Nephron progenitor cell (in vitro differentiated cells): ENCODE data around the gene PTPRJ.

Experiments
- DNase-seq: peaks from one replicate; pipeline ENCODE4 v3.0.0; 2021
- H3K27ac Mint-ChIP-seq: 2 replicates; pipeline ENCODE4 v1.8.0; 2021; ENCODE audit warnings: mild to moderate bottlenecking, moderate library complexity, mixed read lengths
- H3K27me3 Mint-ChIP-seq: 2 replicates; pipeline ENCODE4 v1.8.0; 2021; ENCODE audit warnings: mild to moderate bottlenecking, low read depth, mixed read lengths; ENCODE audit not compliant: poor library complexity
- H3K36me3 Mint-ChIP-seq: 2 replicates; pipeline ENCODE4 v1.8.0; 2021; ENCODE audit warnings: low read depth, mixed read lengths
- H3K4me1 Mint-ChIP-seq: 2 replicates; pipeline ENCODE4 v1.8.0; 2021; ENCODE audit warnings: mixed read lengths
- H3K4me3 Mint-ChIP-seq: 2 replicates; pipeline ENCODE4 v1.8.0; 2021; ENCODE audit warnings: mild to moderate bottlenecking, moderate library complexity, mixed read lengths
- H3K9me3 Mint-ChIP-seq: 2 replicates; pipeline ENCODE4 v1.8.0; 2021; ENCODE audit warnings: mild to moderate bottlenecking, moderate library complexity, mixed read lengths
- TF ChIP-seq, protein P1 (sequence below): fragments of 200-600 bp; sonication (generic); IDR thresholded peaks from 2 replicates; pipeline ENCODE4 v1.5.0; 2021; ENCODE audit warnings: antibody characterized with exemption

Gene PTPRJ

DNA sequence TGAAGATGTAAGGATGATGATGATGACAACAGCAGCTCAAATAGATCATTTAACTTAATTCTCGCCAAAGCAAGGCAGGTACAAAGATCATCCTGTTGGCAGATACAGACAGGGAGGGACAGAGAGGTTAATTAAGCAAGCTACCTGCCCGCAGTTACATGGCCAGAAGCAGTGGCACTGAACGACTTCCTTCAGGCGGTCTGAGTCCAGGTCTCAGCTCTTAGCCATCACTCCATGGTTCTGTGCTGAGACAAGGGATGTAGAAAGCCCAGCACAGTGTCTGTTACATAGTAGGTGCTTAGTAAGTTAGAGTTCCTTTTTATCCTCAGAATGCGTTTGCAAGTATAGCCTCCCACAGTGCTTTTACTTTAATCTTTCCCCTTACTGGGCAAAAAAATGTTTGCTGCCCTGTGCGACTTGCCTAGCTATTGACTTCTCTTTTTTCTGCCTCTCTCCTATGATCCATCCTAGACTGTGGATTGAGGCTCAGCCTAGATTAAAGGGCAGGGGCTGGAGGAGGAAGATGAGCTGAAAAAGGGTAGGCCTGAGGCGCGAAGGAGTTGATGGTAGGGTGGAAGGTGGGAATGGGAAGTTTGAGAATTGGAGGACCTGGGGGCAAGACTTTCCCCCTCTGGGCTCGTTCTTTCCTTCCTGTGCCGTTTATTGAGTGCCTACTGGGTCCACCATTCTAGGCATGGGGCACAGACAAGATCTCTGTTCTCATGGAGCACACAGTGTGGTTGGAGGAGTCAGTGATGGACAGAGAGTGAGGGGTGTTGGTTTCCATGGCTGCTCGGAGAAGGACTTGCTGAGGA, 128.1 kb downstream of the PTPRJ start:
- peaks cover 3% of the 10 kb centered on the region for H3K9me3 Mint-ChIP-seq
- no peaks in the 10 kb centered on the region for H3K27me3 Mint-ChIP-seq
- TF ChIP-seq, protein P1, sequence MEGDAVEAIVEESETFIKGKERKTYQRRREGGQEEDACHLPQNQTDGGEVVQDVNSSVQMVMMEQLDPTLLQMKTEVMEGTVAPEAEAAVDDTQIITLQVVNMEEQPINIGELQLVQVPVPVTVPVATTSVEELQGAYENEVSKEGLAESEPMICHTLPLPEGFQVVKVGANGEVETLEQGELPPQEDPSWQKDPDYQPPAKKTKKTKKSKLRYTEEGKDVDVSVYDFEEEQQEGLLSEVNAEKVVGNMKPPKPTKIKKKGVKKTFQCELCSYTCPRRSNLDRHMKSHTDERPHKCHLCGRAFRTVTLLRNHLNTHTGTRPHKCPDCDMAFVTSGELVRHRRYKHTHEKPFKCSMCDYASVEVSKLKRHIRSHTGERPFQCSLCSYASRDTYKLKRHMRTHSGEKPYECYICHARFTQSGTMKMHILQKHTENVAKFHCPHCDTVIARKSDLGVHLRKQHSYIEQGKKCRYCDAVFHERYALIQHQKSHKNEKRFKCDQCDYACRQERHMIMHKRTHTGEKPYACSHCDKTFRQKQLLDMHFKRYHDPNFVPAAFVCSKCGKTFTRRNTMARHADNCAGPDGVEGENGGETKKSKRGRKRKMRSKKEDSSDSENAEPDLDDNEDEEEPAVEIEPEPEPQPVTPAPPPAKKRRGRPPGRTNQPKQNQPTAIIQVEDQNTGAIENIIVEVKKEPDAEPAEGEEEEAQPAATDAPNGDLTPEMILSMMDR: no peak
- H3K4me1 Mint-ChIP-seq: peaks cover 75% of the 10 kb centered on the region
- DNase-seq: no peak
- H3K36me3 Mint-ChIP-seq: peaks cover 8% of the 10 kb centered on the region
- H3K27ac Mint-ChIP-seq: peak overlapping the region; percentile 18
- peak overlapping the region; percentile 47 for H3K4me3 Mint-ChIP-seq

DNA sequence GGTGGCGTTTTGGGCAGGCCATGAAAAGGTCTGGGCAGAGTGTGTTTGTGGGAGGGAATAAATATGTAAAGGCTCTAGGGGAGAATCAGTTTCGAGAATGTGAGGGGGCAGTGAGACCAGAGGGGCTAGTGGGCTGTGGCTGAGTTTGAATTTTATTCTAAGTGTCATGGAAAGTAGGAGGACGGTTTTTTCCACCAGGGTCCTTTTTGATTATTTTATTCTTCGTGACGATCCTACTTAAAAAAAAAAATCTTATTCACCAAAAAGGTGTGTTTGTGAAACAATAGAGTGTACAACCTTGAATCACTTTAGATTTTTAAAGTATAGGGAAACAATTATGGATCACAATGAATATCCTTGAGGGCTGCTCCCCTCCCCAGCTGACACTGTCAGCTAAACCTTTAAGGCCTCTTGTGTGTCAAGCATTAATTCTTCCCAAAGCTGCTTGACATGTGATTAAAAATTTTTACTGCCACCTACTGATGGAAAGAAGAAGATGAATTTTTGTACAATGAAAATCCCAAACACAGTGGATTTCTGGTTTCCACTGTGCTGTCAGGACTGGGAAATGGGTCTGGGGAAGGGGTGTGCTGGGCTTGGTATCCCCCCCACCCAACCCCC, 128.8 kb downstream of the PTPRJ start:
- Mint-ChIP-seq H3K36me3 (peaks cover 8% of the 10 kb centered on the region), H3K27ac (peak overlapping the region; percentile 18), H3K9me3 (peaks cover 3% of the 10 kb centered on the region), H3K4me3 (peak overlapping the region; percentile 62), H3K27me3 (no peaks in the 10 kb centered on the region), H3K4me1 (peaks cover 69% of the 10 kb centered on the region)
- no peak for DNase-seq
- TF ChIP-seq, protein P1: no peak

DNA sequence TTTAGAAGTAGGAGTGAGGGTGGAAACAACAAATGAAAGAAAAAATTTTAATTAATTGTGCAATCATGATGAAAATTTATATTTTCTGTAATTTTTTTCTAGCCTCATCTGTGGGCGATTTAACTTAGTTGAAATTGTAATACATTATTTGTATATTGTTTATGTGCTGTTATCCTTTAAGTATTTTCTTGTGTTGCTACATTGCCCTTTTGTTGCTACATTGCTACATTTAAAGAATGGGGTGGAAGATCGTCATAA, 130.1 kb downstream of the PTPRJ start:
- peaks cover 20% of the 10 kb centered on the region for H3K36me3 Mint-ChIP-seq
- H3K4me1 Mint-ChIP-seq: peaks cover 64% of the 10 kb centered on the region
- H3K27me3 Mint-ChIP-seq: no peaks in the 10 kb centered on the region
- peaks cover 15% of the 10 kb centered on the region for H3K9me3 Mint-ChIP-seq
- TF ChIP-seq, protein P1: no peak
- no peak overlapping the region for H3K4me3 Mint-ChIP-seq
- DNase-seq: no peak
- H3K27ac Mint-ChIP-seq: no peak overlapping the region

DNA sequence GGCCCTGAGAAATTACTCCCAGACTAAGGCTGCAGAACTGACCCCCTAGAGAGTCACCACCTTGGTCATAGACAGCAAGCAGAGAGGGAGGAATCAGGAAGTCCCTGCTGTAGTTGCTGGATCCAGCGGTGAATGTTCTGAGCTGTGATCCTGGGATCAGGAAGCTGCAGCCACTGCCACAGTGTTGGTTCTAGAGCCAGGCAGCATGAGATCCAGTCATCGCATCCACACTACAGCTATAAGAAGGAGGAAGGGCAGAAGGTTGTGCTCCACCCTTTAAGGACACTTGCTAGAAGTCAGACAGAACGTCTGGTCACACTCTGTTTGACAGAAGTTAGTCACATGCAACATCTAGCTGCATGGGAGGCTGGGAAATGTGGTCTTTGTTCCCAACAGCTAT, 131.5 kb downstream of the PTPRJ start:
- TF ChIP-seq, protein P1: no peak
- Mint-ChIP-seq H3K9me3 (peaks cover 29% of the 10 kb centered on the region), H3K27ac (peak overlapping the region; percentile 49), H3K27me3 (no peaks in the 10 kb centered on the region), H3K4me3 (no peak overlapping the region), H3K36me3 (peaks cover 32% of the 10 kb centered on the region), H3K4me1 (peaks cover 52% of the 10 kb centered on the region)
- no peak for DNase-seq

DNA sequence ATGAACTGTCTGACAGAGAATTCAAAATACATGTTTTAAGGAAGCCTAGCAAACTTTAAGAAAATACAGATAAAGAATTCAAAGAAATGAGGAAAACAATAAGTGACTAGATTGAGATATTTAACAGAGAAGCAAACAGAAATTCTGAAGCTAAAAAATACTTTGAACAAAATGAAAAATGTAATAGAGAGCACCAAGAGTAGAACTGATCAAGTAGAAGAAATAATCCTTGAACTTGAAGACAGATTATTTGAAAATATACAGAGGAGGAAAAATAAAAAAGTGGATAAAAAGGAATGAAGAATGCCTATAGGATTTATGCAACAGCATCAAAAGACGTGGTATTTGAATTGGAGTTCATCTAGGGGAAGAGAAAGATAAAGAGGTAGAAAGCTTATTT, 134.4 kb downstream of the PTPRJ start:
- TF ChIP-seq, protein P1: no peak
- no peak for DNase-seq
- H3K9me3 Mint-ChIP-seq: peaks cover 35% of the 10 kb centered on the region
- H3K27me3 Mint-ChIP-seq: no peaks in the 10 kb centered on the region
- peaks cover 23% of the 10 kb centered on the region for H3K4me1 Mint-ChIP-seq
- no peak overlapping the region for H3K4me3 Mint-ChIP-seq
- H3K36me3 Mint-ChIP-seq: peaks cover 50% of the 10 kb centered on the region
- H3K27ac Mint-ChIP-seq: no peak overlapping the region
